Fibroblast of lung (primary cell): Measurements from ENCODE around the gene SMC1B. TPM values are rescaled to one million over a fixed set of nuclear protein-coding genes. Genes with fewer than 3 reads are reported as not detected.

Experiments used
- DNase-seq, 2 donors: peaks; one replicate each; pipeline versions ENCODE4 v3.0.0 to v3.0.0-alpha.2; 2010; ENCODE audit warnings: low read depth in 2 of 2
- H2AFZ ChIP-seq: 2 replicates; pipeline ENCODE4 v1.5.1; 2012; ENCODE audit warnings: low read length, control low read depth, inconsistent platforms
- H3K27ac ChIP-seq: 2 replicates; pipeline ENCODE4 v1.5.1; 2011; ENCODE audit warnings: low read length, control low read depth; ENCODE audit not compliant: insufficient read depth
- H3K27me3 ChIP-seq: 2 replicates; pipeline ENCODE4 v1.5.1; 2011; ENCODE audit warnings: mild to moderate bottlenecking, low read length; ENCODE audit not compliant: control insufficient read depth, insufficient read depth
- H3K36me3 ChIP-seq: 2 replicates; pipeline ENCODE4 v1.5.1; 2011; ENCODE audit warnings: low read length; ENCODE audit not compliant: control insufficient read depth, insufficient read depth
- H3K4me1 ChIP-seq: 2 replicates; pipeline ENCODE4 v1.5.1; 2011; ENCODE audit warnings: low read length; ENCODE audit not compliant: control insufficient read depth, insufficient read depth; ENCODE audit errors: extremely low read depth
- H3K4me2 ChIP-seq: 2 replicates; pipeline ENCODE4 v1.5.1; 2011; ENCODE audit warnings: low read length, control low read depth; ENCODE audit not compliant: insufficient read depth; ENCODE audit errors: extremely low read depth
- H3K4me3 ChIP-seq, 4 experiments: fragments of 200-600 bp in 1 of 4; sonication (generic) in 1 of 4; replicated peaks in 1 of 4; 2 replicates each; pipeline ENCODE4 v1.5.1; 2011 to 2016; ENCODE audit warnings: low read length in 4 of 4, low read depth in 3 of 4, mild to moderate bottlenecking in 3 of 4, control low read depth in 2 of 4, inconsistent platforms in 1 of 4, mixed read lengths in 1 of 4; ENCODE audit not compliant: insufficient read depth in 1 of 4; ENCODE audit errors: control extremely low read depth in 1 of 4
- H3K79me2 ChIP-seq: 2 replicates; pipeline ENCODE4 v1.5.1; 2012; ENCODE audit warnings: mild to moderate bottlenecking, low read length, inconsistent platforms; ENCODE audit not compliant: control insufficient read depth, insufficient read depth
- H3K9ac ChIP-seq: 2 replicates; pipeline ENCODE4 v1.5.1; 2011; ENCODE audit warnings: mild to moderate bottlenecking, low read length, control low read depth; ENCODE audit not compliant: insufficient read depth
- H3K9me3 ChIP-seq: 2 replicates; pipeline ENCODE4 v1.5.1; 2012; ENCODE audit warnings: low read depth, low read length; ENCODE audit not compliant: control insufficient read depth, insufficient read depth
- H4K20me1 ChIP-seq: 2 replicates; pipeline ENCODE4 v1.5.1; 2011; ENCODE audit warnings: low read length; ENCODE audit not compliant: control insufficient read depth, insufficient read depth; ENCODE audit errors: extremely low read depth
- CTCF ChIP-seq, 2 donors: IDR thresholded peaks in 1 of 2; conservative IDR thresholded peaks in 1 of 2; 1 replicate in 1 of 2; 2 replicates in 1 of 2; pipeline ENCODE4 v1.5.1; 2011 to 2012; ENCODE audit warnings: low read length in 2 of 2, control low read depth in 1 of 2, inconsistent platforms in 1 of 2, low read depth in 1 of 2, mild to moderate bottlenecking in 1 of 2
- EZH2 ChIP-seq: IDR thresholded peaks from 2 replicates; pipeline ENCODE4 v1.5.1; 2012; ENCODE audit warnings: low read length, control low read depth, mild to moderate bottlenecking; ENCODE audit errors: missing control alignments
- polyA plus RNA-seq, 2 donors: library from polyadenylated mRNA; depleted of rRNA in 1 of 2; stranded (reverse) in 1 of 2; unstranded in 1 of 2; fragments of >200 nt; gene quantifications; 2 replicates each; pipeline ENCODE4 v1.2.1, GENCODE V29; 2011 to 2012; ENCODE audit warnings: missing spikeins in 1 of 2
- total RNA-seq: library from RNA; depleted of rRNA; stranded (reverse); fragments of >200 nt; gene quantifications from 2 replicates; pipeline ENCODE4 v1.2.1, GENCODE V29; 2014

SMC1B gene
- total and polyA plus RNA-seq, 2 donors (not counting 1 experiment from before 2014, with no cell fraction given) = not detected

- TF ChIP-seq CTCF (conservative IDR thresholded peaks at IDR 0.05 in 1 of 2, IDR thresholded peaks at IDR 0.05 in 1 of 2; ENCODE audit: low read depth in 1 of 2, low read length in 2 of 2) (no peak), EZH2 (no peak)
- no peaks in the 10 kb centered on the region for H3K9me3 ChIP-seq
- no peaks in the 10 kb centered on the region for H4K20me1 ChIP-seq
- H3K9ac ChIP-seq = no peak overlapping the region
- no peak overlapping the region for H2AFZ ChIP-seq
- H3K4me1 ChIP-seq = peaks cover 13% of the 10 kb centered on the region
- H3K27me3 ChIP-seq = no peaks in the 10 kb centered on the region
- no peak for DNase-seq
- H3K4me3 ChIP-seq = no peak overlapping the region
- H3K79me2 ChIP-seq = no peaks in the 10 kb centered on the region
- H3K4me2 ChIP-seq = no peak overlapping the region
- no peaks in the 10 kb centered on the region for H3K36me3 ChIP-seq
- no peak overlapping the region for H3K27ac ChIP-seq
These were observed 43.4 kb upstream of the SMC1B start for GRCh38 chr22:45456811-45457210.

- TF ChIP-seq CTCF (conservative IDR thresholded peaks at IDR 0.05 in 1 of 2, IDR thresholded peaks at IDR 0.05 in 1 of 2; ENCODE audit: low read depth in 1 of 2, low read length in 2 of 2) = no peak
- no peak for TF ChIP-seq EZH2
- Histone ChIP-seq H3K27me3 (no peaks in the 10 kb centered on the region), H3K4me2 (no peak overlapping the region), H3K36me3 (no peaks in the 10 kb centered on the region), H3K4me3 (no peak overlapping the region), H3K27ac (no peak overlapping the region), H2AFZ (no peak overlapping the region), H3K4me1 (peaks cover 18% of the 10 kb centered on the region), H3K9me3 (no peaks in the 10 kb centered on the region), H3K9ac (no peak overlapping the region), H4K20me1 (no peaks in the 10 kb centered on the region), H3K79me2 (no peaks in the 10 kb centered on the region)
- no peak for DNase-seq
These were observed 42.2 kb upstream of the SMC1B start for GRCh38 chr22:45455621-45456020.

GRCh38 chr22:45455212-45455611 is 41.8 kb upstream of the SMC1B start:
- Histone ChIP-seq H3K27ac (no peak overlapping the region), H3K4me1 (peaks cover 15% of the 10 kb centered on the region)
- TF ChIP-seq CTCF (conservative IDR thresholded peaks at IDR 0.05 in 1 of 2, IDR thresholded peaks at IDR 0.05 in 1 of 2; ENCODE audit: low read depth in 1 of 2, low read length in 2 of 2) (no peak), EZH2 (no peak)

More at GRCh38 chr22:45455212-45455611, 41.8 kb upstream of the SMC1B start:
- Histone ChIP-seq H3K79me2 (no peaks in the 10 kb centered on the region), H3K9me3 (no peaks in the 10 kb centered on the region), H3K36me3 (no peaks in the 10 kb centered on the region), H4K20me1 (no peaks in the 10 kb centered on the region), H2AFZ (no peak overlapping the region), H3K4me3 (no peak overlapping the region), H3K9ac (no peak overlapping the region), H3K27me3 (no peaks in the 10 kb centered on the region), H3K4me2 (no peak overlapping the region)
- DNase-seq = no peak
